SK-N-MC (cell line): ENCODE results near the gene KLHL26.

Source experiments
- EZH2 ChIP-seq: fragments of 200-600 bp; sonication (generic); IDR thresholded peaks from one replicate; pipeline ENCODE4 v1.6.1; 2017; ENCODE audit warnings: antibody characterized with exemption
- POLR2AphosphoS5 ChIP-seq: IDR thresholded peaks from 2 replicates; pipeline ENCODE4 v1.6.1; 2012; ENCODE audit warnings: mild to moderate bottlenecking, low read depth, low read length, borderline replicate concordance

GRCh38 chr19:18649371-18650020 lies 12.7 kb downstream of the KLHL26 start:
- TF ChIP-seq POLR2AphosphoS5 = no peak
- TF ChIP-seq EZH2 = no peak
